ENCODE data around the gene CROCC2. TPM values are rescaled to one million over a fixed set of nuclear protein-coding genes. Genes with fewer than 3 reads are reported as not detected.
A peak's percentile ranks its signal among the peaks of the same experiment; 100 is the strongest.

Gene CROCC2
- total and polyA plus RNA-seq, 4 donors, result 1.3 to 17.4 (median 4.4) TPM

DNA sequence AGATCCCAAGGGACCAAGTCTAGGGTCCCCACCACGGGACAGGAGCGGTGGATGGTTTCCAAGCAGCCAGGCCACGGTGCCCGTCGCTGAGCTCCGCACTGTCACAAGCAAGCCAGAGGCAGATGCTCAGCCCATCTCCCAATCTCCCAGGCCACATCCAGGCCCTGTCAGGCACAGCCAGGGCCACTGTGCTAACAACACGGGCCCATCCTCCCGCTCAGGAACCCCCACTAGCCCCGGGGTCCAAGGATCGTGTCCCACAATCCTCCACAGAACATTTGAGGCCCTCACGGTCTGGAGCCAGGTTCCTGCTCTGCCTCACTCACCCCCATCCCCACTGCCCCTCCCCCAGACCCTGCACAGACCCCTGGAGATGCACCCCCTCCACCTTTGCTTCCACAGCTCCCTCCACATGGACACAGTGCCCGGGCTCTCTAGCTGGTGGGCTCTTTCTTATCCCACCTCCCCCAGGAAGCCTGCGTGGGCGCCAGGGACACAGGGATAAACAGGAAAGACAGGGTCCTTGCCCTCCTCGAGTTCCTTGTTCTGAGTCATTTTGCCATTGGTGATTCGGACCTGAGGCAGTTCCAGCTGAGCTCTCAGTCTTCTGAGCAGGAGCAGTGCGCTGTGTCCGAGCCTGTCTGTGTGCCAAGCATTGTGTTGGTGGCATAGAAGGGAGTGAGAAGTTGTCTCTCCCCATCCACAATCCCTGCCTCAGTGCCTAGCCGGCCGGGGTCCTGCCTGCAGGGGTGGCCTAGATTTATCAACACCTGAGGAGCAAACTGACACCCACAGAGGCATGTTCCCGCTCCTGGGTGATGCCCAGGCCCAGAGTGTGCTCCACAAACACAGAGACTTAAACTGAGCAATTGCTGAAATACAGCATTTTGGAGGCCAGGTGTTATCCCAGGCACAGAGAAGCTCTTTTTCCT lies 7.0 kb downstream of the CROCC2 start:
- DNase-seq (peak in 2 of 3 donors; percentile 15 to 46), ATAC-seq (ENCODE audit: insufficient read depth, low FRiP score) (no peak)
- H3K27ac ChIP-seq (ENCODE audit: low read depth in 1 of 2, low read length in 1 of 2), result peak overlapping the region in 1 of 2 donors; percentile 84
- no peaks in the 10 kb centered on the region for H3K9me3 ChIP-seq (ENCODE audit: control insufficient read depth in 4 of 4, insufficient read depth in 3 of 4, low read length in 3 of 4)
- H3K4me3 ChIP-seq, result no peak overlapping the region
- H3K36me3 ChIP-seq (ENCODE audit: control insufficient read depth in 4 of 4, insufficient read depth in 4 of 4, low read length in 4 of 4), result no peaks in the 10 kb centered on the region
- H3K4me1 ChIP-seq (ENCODE audit: control insufficient read depth in 5 of 5, insufficient read depth in 5 of 5, low read length in 5 of 5), result peaks cover 0 to 47% (median 19%) of the 10 kb centered on the region in 5 donors
- 74 to 86% methylated on average over 21 of the region's 21 CpGs for WGBS, 2 donors
- no peaks in the 10 kb centered on the region for H3K27me3 ChIP-seq (ENCODE audit: control insufficient read depth in 3 of 3, insufficient read depth in 3 of 3, low read length in 2 of 3)
- no peak overlapping the region for H3K9ac ChIP-seq (ENCODE audit: insufficient read depth in 1 of 2, low read length in 2 of 2)
- TF ChIP-seq, protein P1, sequence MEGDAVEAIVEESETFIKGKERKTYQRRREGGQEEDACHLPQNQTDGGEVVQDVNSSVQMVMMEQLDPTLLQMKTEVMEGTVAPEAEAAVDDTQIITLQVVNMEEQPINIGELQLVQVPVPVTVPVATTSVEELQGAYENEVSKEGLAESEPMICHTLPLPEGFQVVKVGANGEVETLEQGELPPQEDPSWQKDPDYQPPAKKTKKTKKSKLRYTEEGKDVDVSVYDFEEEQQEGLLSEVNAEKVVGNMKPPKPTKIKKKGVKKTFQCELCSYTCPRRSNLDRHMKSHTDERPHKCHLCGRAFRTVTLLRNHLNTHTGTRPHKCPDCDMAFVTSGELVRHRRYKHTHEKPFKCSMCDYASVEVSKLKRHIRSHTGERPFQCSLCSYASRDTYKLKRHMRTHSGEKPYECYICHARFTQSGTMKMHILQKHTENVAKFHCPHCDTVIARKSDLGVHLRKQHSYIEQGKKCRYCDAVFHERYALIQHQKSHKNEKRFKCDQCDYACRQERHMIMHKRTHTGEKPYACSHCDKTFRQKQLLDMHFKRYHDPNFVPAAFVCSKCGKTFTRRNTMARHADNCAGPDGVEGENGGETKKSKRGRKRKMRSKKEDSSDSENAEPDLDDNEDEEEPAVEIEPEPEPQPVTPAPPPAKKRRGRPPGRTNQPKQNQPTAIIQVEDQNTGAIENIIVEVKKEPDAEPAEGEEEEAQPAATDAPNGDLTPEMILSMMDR (IDR thresholded peaks at IDR 0.05; ENCODE audit: control extremely low read depth, extremely low read depth), result no peak

DNA sequence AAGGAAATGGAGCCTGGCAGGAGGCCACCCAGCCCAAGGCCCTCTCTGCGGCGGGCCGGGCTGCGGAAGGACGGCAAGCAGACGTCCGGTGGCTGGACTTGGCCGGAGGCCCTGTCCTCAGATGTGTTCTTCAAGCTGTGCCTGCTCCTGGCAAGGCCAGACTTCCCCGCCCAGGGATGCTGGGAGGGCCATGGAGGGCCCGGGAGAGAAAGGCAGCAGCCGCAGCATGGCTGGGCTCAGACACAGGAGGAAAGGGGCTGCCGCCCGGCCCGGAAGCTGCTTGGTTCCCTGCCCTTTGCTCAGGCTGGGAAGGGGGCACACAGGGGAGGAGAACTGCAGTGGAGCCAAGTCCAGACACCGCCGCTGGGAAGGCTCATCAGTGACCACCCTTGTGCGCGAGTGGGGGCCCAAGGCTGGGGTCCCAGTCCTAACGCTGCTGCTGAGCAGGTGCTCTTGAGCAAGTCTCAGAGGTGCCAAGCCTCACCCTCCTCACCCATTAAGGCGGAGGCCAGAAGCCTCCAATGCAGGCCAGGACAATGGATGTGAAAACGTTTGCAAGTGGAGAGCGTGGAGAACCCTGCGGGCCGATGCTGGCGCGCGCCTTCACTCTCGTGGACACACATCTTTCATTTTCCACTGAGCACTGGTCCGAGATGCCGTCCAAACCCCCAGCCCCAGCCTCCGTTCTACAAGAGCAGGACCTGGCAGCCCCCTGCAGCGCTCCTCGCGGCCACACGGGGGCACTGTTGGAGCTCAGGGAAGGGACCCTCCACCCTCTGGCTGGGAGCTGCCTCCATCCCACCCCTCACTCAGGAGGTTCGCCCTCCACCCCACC lies 7.9 kb downstream of the CROCC2 start:
- peak; percentile 84 to 92 (median 89) for DNase-seq

DNA sequence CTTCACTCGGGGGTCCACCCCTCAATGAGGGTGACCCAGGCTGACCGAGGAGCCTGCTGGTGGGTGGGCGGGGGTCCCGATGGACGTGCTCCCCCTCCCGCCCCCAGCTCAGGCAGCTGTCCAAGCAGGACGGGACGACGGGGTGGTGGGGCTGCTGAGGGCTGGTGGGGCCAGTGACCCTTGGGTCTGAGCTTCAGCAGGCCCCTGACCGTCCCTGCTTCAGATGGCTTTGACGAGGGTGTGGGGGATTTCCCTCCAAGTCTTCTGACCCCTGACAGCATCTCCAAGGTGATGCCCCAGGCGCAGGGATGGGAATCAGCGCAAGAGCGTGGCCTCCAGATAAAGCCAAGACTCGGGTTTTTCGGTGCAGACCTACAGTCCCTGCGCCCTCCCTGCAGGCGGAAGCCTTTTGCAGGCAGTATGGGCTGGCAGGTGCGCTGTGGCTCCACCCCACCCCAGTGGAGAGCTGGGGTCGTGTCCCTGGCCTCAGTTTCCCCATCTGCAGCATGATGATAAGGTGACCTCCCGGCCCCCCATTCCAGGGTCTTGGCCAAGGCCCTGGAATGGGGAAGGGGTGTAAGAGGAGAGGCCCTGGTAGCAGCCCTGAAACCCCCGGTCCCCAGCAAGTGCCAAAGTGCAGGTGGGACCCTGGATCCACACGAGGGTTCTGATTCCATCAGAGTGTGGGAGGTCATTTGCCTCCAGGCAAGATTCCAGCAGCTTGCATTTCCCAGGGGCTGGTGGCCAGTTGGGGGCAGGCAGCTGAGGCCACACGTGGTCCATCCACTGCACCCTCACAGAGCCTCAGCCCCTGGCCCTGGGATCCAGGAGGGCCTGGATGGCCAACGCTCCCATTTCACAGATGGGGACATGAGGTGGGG lies 8.7 kb downstream of the CROCC2 start:
- Histone ChIP-seq H3K27ac (ENCODE audit: low read depth in 1 of 2, low read length in 1 of 2) (no peak overlapping the region), H3K36me3 (ENCODE audit: control insufficient read depth in 4 of 4, insufficient read depth in 4 of 4, low read length in 4 of 4) (no peaks in the 10 kb centered on the region), H3K4me1 (ENCODE audit: control insufficient read depth in 5 of 5, insufficient read depth in 5 of 5, low read length in 5 of 5) (peaks cover 0 to 50% (median 21%) of the 10 kb centered on the region in 5 donors), H3K4me3 (no peak overlapping the region), H3K27me3 (ENCODE audit: control insufficient read depth in 3 of 3, insufficient read depth in 3 of 3, low read length in 2 of 3) (no peaks in the 10 kb centered on the region), H3K9me3 (ENCODE audit: control insufficient read depth in 4 of 4, insufficient read depth in 3 of 4, low read length in 3 of 4) (no peaks in the 10 kb centered on the region), H3K9ac (ENCODE audit: insufficient read depth in 1 of 2, low read length in 2 of 2) (peak overlapping the region in 1 of 2 donors; percentile 23)
- TF ChIP-seq, protein P1 (IDR thresholded peaks at IDR 0.05; ENCODE audit: control extremely low read depth, extremely low read depth), result no peak
- ATAC-seq (ENCODE audit: insufficient read depth, low FRiP score), result no peak
- peak in 1 of 3 donors; percentile 16 for DNase-seq
- WGBS, 2 donors, result 62 to 63% methylated on average over 25 of the region's 25 CpGs

More for the DNA sequence above, 7.9 kb downstream of the CROCC2 start:
- peak; percentile 42 for ATAC-seq (ENCODE audit: insufficient read depth, low FRiP score)
- Histone ChIP-seq H3K9ac (ENCODE audit: insufficient read depth in 1 of 2, low read length in 2 of 2) (peak overlapping the region in 1 of 2 donors; percentile 5), H3K4me3 (no peak overlapping the region), H3K27me3 (ENCODE audit: control insufficient read depth in 3 of 3, insufficient read depth in 3 of 3, low read length in 2 of 3) (no peaks in the 10 kb centered on the region), H3K4me1 (ENCODE audit: control insufficient read depth in 5 of 5, insufficient read depth in 5 of 5, low read length in 5 of 5) (peaks cover 0 to 50% (median 21%) of the 10 kb centered on the region in 5 donors), H3K36me3 (ENCODE audit: control insufficient read depth in 4 of 4, insufficient read depth in 4 of 4, low read length in 4 of 4) (no peaks in the 10 kb centered on the region), H3K9me3 (ENCODE audit: control insufficient read depth in 4 of 4, insufficient read depth in 3 of 4, low read length in 3 of 4) (no peaks in the 10 kb centered on the region), H3K27ac (ENCODE audit: low read depth in 1 of 2, low read length in 1 of 2) (peak overlapping the region in 1 of 2 donors; percentile 84)
- WGBS, 2 donors, result 35 to 45% methylated on average over 35 to 36 of the region's 36 CpGs
- TF ChIP-seq, protein P1 (IDR thresholded peaks at IDR 0.05; ENCODE audit: control extremely low read depth, extremely low read depth), result peak; percentile 65

Data from lung (tissue), 12 donors.